HG03196 (cell line): ENCODE measurements around the gene FHIT.

Source experiments
- ATAC-seq: cut with Tn5 transposase; IDR thresholded peaks from one replicate; pipeline ENCODE4 v1.9.1; 2021; ENCODE audit not compliant: unreplicated experiment

FHIT gene

DNA sequence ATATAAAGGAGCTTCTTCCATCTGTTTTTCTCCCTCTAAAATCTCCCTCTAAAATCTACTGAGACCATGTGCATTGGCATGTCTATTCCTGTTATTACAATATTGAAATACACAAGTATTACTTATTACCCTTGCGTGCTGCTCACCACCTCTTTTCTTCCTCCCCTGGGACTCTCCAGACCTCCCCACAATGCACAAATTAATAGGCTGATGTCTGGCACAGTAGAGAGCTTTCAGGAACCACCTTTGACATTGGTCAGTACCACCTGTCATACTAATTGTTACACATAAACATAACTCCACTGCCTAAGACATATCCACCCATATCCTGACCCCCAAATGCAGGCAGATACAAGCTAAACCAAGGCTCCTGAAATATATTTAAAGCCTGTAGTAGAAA is 722.6 kb downstream of the FHIT start:
- ATAC-seq, result no peak

DNA sequence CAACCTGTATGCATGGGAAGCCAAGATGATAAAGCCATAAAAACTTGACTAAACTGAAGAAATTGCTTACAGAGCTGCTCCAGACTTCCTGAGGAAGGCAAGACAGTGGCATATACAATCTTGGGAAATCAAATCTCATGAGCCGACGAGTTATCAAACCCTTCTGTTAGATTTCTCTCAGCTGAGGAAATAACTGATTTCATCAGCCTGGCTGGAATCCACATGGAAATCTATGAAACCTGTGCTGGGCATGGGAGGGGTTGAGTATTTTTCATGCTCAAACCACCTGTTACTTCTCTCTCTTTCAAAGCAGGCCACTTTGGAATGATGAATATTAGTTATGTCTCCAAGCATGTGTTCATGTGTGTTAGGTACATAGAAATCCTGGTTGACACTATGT is 727.7 kb downstream of the FHIT start:
- no peak for ATAC-seq

GRCh38 chr3:60517134-60517533 is 734.1 kb downstream of the FHIT start:
- ATAC-seq, result no peak

DNA sequence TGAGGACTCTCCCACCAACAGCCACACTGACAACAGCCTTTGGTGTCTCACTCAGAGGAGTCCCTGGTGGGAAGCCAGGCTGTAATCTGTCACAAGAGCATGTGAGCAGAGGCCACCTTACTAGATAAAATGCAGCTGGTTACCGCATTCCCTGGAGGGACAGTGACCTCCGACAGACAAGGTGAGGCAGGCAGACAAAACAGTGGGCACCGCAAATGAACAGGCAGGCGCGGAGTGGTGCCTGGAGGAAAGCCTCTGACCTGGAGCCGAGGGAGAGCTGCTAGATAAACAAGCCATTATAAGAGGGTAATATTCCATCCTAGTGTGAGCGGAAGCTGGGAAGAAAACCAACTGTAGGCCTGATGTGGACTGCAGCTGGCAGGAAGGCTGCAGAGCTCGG is 736.4 kb downstream of the FHIT start:
- ATAC-seq, result no peak

GRCh38 chr3:60514085-60514649 is 737.1 kb downstream of the FHIT start:
- no peak for ATAC-seq

- no peak for ATAC-seq
These were observed 738.0 kb downstream of the FHIT start for GRCh38 chr3:60513241-60513640.

DNA sequence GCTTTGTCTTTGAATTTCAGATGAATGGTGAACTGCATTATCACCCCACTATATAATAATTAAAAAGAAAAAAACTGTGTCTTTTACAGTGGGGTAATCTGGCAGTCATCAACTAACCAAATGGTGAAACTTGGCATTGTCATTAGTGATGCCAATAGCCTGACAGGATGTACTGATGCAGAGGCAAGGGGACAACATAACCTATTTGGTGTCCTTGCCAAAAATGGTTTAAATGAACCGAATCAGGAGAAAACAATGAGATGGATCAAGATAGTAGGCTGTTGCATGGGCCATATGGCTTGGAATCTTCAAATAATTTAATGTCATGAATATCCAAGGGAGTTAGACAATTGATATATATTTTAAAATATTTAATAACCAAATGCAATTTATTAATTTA is 738.7 kb downstream of the FHIT start:
- ATAC-seq, result no peak

- ATAC-seq, result no peak
These were observed 741.8 kb downstream of the FHIT start for GRCh38 chr3:60509471-60509870.

GRCh38 chr3:60504827-60505457 is 746.3 kb downstream of the FHIT start:
- ATAC-seq, result no peak

DNA sequence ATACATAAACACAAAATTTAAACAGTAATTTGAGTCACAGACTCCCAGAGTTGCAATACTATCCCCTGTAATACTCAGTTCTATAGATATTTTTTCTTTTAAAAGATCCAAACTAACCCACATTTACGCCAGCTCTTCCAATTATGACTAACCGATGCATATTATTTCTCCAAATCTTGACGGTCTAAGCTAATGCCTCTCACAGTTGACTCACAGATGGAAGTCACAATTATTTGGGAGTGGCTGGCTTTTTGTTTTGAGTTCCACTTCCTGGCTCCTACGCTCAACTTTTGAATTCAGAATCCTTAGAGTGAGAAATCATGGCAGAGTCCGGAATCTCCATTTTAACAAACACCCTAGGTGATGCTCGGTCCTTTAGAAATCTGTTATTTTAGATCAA is 749.9 kb downstream of the FHIT start:
- ATAC-seq, result no peak

- ATAC-seq, result no peak
These were observed 753.4 kb downstream of the FHIT start for GRCh38 chr3:60497902-60498301.

DNA sequence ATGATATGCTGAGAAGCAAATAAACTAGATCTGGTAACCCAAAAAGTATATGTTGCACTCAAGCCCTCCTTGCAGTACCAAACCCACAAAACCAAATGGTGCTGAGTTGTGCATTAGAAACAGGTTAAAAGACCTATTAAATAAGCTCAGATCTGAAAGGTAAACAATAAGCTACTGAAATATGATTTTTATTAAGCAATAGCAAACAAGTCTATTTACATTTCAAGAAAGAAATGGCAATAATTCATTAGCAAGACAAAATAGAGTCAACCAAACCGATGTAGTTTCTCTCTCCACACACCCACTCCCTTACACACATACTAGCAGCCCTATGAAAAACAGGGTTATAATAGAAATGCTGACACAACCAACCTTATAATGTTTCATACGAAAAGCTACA is 760.3 kb downstream of the FHIT start:
- ATAC-seq, result no peak

DNA sequence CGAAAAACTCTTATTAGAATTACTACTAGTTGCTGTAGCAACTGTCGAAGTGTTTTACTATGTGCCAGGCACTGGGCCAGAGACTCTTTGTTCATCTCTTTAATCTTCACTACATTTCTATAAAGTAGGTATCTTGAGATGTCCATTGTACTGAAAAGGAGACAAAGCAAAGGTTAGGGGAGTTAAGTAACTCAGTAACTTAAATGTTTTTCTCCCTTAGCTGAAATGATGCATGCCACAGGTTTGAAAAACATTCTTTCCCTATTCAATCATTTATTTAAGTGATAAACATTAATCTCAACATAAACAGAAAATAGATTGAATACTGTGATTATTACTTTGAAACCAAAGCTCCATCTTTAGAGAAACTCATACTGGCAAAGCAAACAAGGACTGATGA is 776.2 kb downstream of the FHIT start:
- ATAC-seq, result no peak

DNA sequence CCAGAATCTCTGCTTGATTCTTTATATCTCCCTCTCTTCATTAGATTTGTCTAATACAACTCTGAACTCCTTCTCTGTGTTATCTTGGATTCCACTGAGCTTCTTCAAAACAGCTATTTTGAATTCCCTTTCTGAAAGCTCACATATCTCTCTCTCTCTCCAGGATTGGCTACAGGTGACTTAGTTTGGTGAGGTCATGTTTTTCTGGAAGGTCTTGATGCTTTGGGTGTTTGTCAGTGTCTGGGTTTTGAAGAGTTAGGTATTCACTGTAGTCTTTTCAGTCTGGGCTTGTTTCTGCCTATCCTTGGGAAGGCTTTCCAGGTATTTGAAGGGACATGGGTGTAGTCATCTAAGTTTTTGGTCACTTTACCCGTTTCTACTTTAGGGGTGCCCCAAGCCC is 781.8 kb downstream of the FHIT start:
- ATAC-seq, result no peak

GRCh38 chr3:60463685-60464084 is 787.6 kb downstream of the FHIT start:
- ATAC-seq, result no peak

GRCh38 chr3:60461267-60461666 is 790.0 kb downstream of the FHIT start:
- ATAC-seq, result no peak

- no peak for ATAC-seq
These were observed 795.1 kb downstream of the FHIT start for GRCh38 chr3:60456180-60456579.

- no peak for ATAC-seq
These were observed 797.9 kb downstream of the FHIT start for GRCh38 chr3:60453326-60453725.

- no peak for ATAC-seq
These were observed 802.6 kb downstream of the FHIT start for GRCh38 chr3:60448696-60449095.

GRCh38 chr3:60445446-60445845 is 805.8 kb downstream of the FHIT start:
- ATAC-seq, result no peak

DNA sequence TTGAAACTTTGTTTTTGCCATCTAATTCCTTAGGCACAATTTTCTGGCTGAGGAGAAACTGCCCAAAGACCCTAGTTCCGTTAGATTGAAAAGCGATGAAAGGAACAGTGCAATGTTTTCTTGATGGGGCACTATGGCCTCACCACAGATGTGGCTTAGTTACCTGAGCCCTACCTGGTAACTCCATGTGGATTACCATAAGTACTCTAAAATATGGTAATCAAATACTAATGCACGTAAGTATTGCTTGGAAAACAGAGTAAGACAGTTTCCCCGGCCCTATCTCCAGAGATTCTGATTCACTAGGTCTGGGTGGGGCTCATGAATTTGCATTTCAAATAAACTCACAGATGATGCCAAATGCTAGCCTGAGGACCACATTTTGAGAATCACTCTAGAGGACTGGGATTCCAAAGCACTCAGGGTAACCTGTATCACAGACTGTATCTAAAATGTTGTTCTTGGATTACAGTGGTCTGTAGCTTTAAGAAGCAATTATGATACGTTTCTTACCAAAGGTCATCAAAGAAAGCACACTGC is 806.3 kb downstream of the FHIT start:
- ATAC-seq, result no peak

DNA sequence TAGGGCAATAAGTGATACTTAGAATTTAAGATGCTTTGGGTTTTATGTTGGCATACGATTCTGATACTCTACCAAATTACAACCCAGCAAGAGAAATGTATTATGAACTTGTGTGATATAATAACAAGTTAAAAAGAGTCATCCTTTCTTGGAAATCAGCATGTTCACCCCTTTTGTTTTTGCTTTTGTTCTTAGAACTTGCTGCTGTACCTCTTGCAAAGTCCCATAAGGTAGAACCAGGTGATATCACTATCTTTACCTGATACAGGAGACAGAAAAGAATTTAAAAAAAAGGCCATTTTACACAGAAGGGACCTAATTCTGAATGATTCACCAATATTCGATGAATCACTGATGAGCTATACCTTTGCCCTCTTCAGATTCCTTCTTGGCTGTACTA is 810.4 kb downstream of the FHIT start:
- ATAC-seq, result no peak
